HepG2 (cell line): Measurements from ENCODE around the gene PLB1. TPM values are rescaled to one million over a fixed set of nuclear protein-coding genes. Genes with fewer than 3 reads are reported as not detected.

Source experiments
- ATAC-seq: fragments of 200-7000 bp; cut with Tn5 transposase; 3 replicates; pipeline ENCODE4 v1.9.1; 2020; ENCODE audit warnings: mild to moderate bottlenecking, moderate library complexity
- BruUV-seq: library from RNA; stranded (reverse); fragments of 400-500 nt; replicated peaks from 2 replicates; lab custom pipeline; 2021; lab: Mats Ljungman, UMichigan
- CTCF ChIA-PET: fragments of 300-600 bp; formaldehyde crosslinking; extraction: SDS; loops from one replicate; lab custom pipeline; 2021; ENCODE audit warnings: low total read pairs, inconsistent platforms, low intra/inter-chr PET ratio; lab: Yijun Ruan, JAX
- POLR2A ChIA-PET: fragments of 350-600 bp; sonication (Branson Sonifier 250); formaldehyde crosslinking; loops from one replicate; lab custom pipeline; 2020; ENCODE audit warnings: antibody characterized with exemption, inconsistent platforms; lab: Yijun Ruan, JAX
- DNase-seq: peaks from one replicate; pipeline ENCODE4 v3.0.0-alpha.2; 2015; ENCODE audit warnings: low spot score
- FAIRE-seq: peaks from 3 replicates; lab custom pipeline; 2011; peaks lifted over from hg19 to GRCh38; lab: Jason Lieb, UNC
- H2AFZ ChIP-seq: one replicate; pipeline ENCODE4 v1.6.1; 2011; ENCODE audit warnings: low read length, inconsistent platforms
- H3K27ac ChIP-seq: fragments of 300-600 bp; 3 replicates; pipeline ENCODE4 v1.8.0; 2011; ENCODE audit warnings: mixed run types, mild to moderate bottlenecking, mixed read lengths, low read length, inconsistent platforms; ENCODE audit not compliant: insufficient read depth; ENCODE audit errors: extremely low read length
- H3K27me3 ChIP-seq, 2 experiments: fragments of 200-600 bp in 1 of 2; 2 replicates in 1 of 2; 3 replicates in 1 of 2; pipeline versions ENCODE4 v1.6.0 to v1.8.0; 2011; ENCODE audit warnings: low read length in 2 of 2, mild to moderate bottlenecking in 2 of 2, moderate library complexity in 2 of 2, inconsistent platforms in 1 of 2; ENCODE audit not compliant: insufficient read depth in 2 of 2, control insufficient read depth in 1 of 2
- H3K36me3 ChIP-seq, 2 experiments: fragments of 200-600 bp in 1 of 2; replicated peaks in 1 of 2; 2 replicates in 1 of 2; 3 replicates in 1 of 2; pipeline versions ENCODE4 v1.5.1 to v1.8.0; 2011; ENCODE audit warnings: low read length in 2 of 2, inconsistent platforms in 1 of 2; ENCODE audit not compliant: insufficient read depth in 2 of 2, control insufficient read depth in 1 of 2
- H3K4me1 ChIP-seq: 2 replicates; pipeline ENCODE4 v1.5.1; 2012; ENCODE audit warnings: low read length, inconsistent platforms; ENCODE audit not compliant: insufficient read depth
- H3K4me2 ChIP-seq: 2 replicates; pipeline ENCODE4 v1.6.0; 2011; ENCODE audit warnings: low read depth, low read length, inconsistent platforms
- H3K4me3 ChIP-seq, 3 experiments: fragments of 200-600 bp in 1 of 3; sonication (generic), shearing (Covaris generic) in 1 of 3; replicated peaks in 1 of 3; 2 replicates each; pipeline ENCODE4 v1.5.1; 2011 to 2016; ENCODE audit warnings: low read length in 3 of 3, inconsistent platforms in 2 of 3, low read depth in 2 of 3, mild to moderate bottlenecking in 2 of 3, control low read depth in 1 of 3, mixed read lengths in 1 of 3; ENCODE audit not compliant: insufficient read depth in 1 of 3
- H3K79me2 ChIP-seq: one replicate; pipeline ENCODE4 v1.6.1; 2011; ENCODE audit warnings: low read length, inconsistent platforms; ENCODE audit not compliant: insufficient read depth
- H3K9ac ChIP-seq: 2 replicates; pipeline ENCODE4 v1.6.0; 2011; ENCODE audit warnings: mild to moderate bottlenecking, low read depth, low read length, inconsistent platforms; ENCODE audit not compliant: insufficient read depth
- H3K9me3 ChIP-seq: 2 replicates; pipeline ENCODE4 v1.5.1; 2012; ENCODE audit warnings: mild to moderate bottlenecking, low read length
- H4K20me1 ChIP-seq: 2 replicates; pipeline ENCODE4 v1.6.0; 2011; ENCODE audit warnings: inconsistent platforms, mild to moderate bottlenecking, low read length, moderate library complexity; ENCODE audit not compliant: insufficient read depth
- ARNT ChIP-seq: fragments of 450-650 bp; IDR thresholded peaks from 2 replicates; pipeline ENCODE4 v1.6.1; 2017
- FOXP1 ChIP-seq, 2 experiments: fragments of 450-650 bp in 1 of 2; IDR thresholded peaks; 2 replicates each; pipeline ENCODE4 v1.6.1; 2017 to 2018; ENCODE audit warnings: antibody characterized with exemption in 1 of 2
- KAT7 ChIP-seq: IDR thresholded peaks from 2 replicates; pipeline ENCODE4 v1.6.1; 2018; ENCODE audit warnings: borderline replicate concordance, missing compliant biosample characterization
- POGZ ChIP-seq: sonication (generic); formaldehyde crosslinking; IDR thresholded peaks from 2 replicates; pipeline ENCODE4 v1.4.0; 2020; ENCODE audit warnings: mild to moderate bottlenecking, missing genetic modification reagents
- YEATS2 ChIP-seq: sonication (generic); formaldehyde crosslinking; IDR thresholded peaks from 2 replicates; pipeline ENCODE4 v1.4.0; 2020; ENCODE audit warnings: missing genetic modification reagents, borderline replicate concordance
- ZNF33B ChIP-seq: sonication (generic); formaldehyde crosslinking; IDR thresholded peaks from 2 replicates; pipeline ENCODE4 v1.5.1; 2020; ENCODE audit warnings: mild to moderate bottlenecking, missing genetic modification reagents
- ZNF547 ChIP-seq: sonication (generic); formaldehyde crosslinking; IDR thresholded peaks from 2 replicates; pipeline ENCODE4 v1.5.1; 2020; ENCODE audit warnings: mild to moderate bottlenecking, missing genetic modification reagents
- ZNF552 ChIP-seq: sonication (generic); formaldehyde crosslinking; IDR thresholded peaks from 2 replicates; pipeline ENCODE4 v1.9.0; 2022; ENCODE audit warnings: missing genetic modification reagents, mild to moderate bottlenecking, borderline replicate concordance
- ZNF75D ChIP-seq: sonication (generic); formaldehyde crosslinking; IDR thresholded peaks from 2 replicates; pipeline ENCODE4 v1.8.1; 2023; ENCODE audit warnings: missing genetic modification reagents, mild to moderate bottlenecking, borderline replicate concordance
- ZNF788 ChIP-seq: sonication (generic); formaldehyde crosslinking; IDR thresholded peaks from 2 replicates; pipeline ENCODE4 v1.5.0; 2020; ENCODE audit warnings: mild to moderate bottlenecking, missing genetic modification reagents, borderline replicate concordance
- WGBS: methylation state at CpG from one replicate; pipeline ENCODE4 v1.1.6; 2017; ENCODE audit warnings: low lambda C conversion rate; 5-methylcytosine and 5-hydroxymethylcytosine counted together
- in situ Hi-C: cut with HindIII; loops from 2 replicates; pipeline ENCODE4 v1.10.0; 2017; ENCODE audit warnings: low pct_unique_long_range_greater_than_20kb; ENCODE audit not compliant: extremely low pct_ligation_motif_present
- intact Hi-C: fragments of 100-400 bp; cut with micrococcal nuclease; formaldehyde crosslinking; loops from one replicate; pipeline ENCODE4 v1.10.0; 2022; ENCODE audit not compliant: unreplicated experiment
- polyA plus RNA-seq, 8 experiments: library from polyadenylated mRNA; depleted of rRNA in 3 of 8; stranded (reverse) in 7 of 8; unstranded in 1 of 8; fragments of >200 nt; fragmentation: Illumina TruSeq in 4 of 8; extraction: Trizol in 4 of 8; gene quantifications; 2 replicates each; pipeline versions ENCODE4 v1.2.1 to v1.2.3, GENCODE V29; 2011 to 2016; ENCODE audit warnings: low read depth in 4 of 8, missing spikeins in 1 of 8, mixed read lengths in 1 of 8; ENCODE audit not compliant: insufficient read depth in 1 of 8
- total RNA-seq, 5 experiments: library from RNA; depleted of rRNA; stranded (reverse); fragments of >200 nt; fragmentation: Illumina TruSeq; extraction: Trizol; gene quantifications; 2 replicates each; pipeline ENCODE4 v1.2.3, GENCODE V29; 2016; ENCODE audit warnings: low read depth in 1 of 5
- TF ChIP-seq, protein P1 (sequence below): sonication (generic); formaldehyde crosslinking; IDR thresholded peaks from 2 replicates; pipeline ENCODE4 v1.4.0; 2020; ENCODE audit warnings: missing genetic modification reagents
- TF ChIP-seq, protein P2 (sequence below): sonication (generic); formaldehyde crosslinking; IDR thresholded peaks from 2 replicates; pipeline ENCODE4 v1.4.0; 2020; ENCODE audit warnings: missing genetic modification reagents, borderline replicate concordance
- TF ChIP-seq, protein P3 (sequence below): IDR thresholded peaks from 2 replicates; pipeline ENCODE4 v1.6.1; 2012; ENCODE audit warnings: low read length, improper control_type of control experiment

PLB1 gene
- total and polyA plus RNA-seq, 2 of the 13 experiments (the other 11 are each of a cell fraction or from before 2014, with no cell fraction given): 0.20 to 1.8 TPM

DNA sequence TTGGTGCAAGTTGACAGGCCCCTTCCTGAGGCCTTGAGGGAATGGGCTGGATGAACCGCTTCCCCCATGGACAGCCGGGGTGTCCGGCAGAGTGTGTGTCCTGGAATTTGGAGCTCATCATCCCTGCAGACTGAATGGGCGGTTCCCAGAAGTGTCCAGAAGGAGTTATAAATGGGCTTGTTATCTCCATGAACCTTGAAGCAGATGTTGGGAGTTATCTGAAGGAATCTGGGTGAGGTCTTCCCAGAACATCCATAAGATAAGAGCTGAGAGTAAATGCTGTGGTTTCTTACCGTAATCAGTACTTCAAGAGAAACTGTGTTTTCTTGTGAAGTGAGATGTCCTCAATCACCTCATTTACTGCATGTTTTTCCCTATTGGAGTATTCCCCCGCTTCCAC is 21.1 kb downstream of the PLB1 start:
- H3K9ac ChIP-seq: no peak overlapping the region
- no peaks in the 10 kb centered on the region for H3K36me3 ChIP-seq
- H3K9me3 ChIP-seq: no peaks in the 10 kb centered on the region
- no peak for FAIRE-seq
- no peak for ATAC-seq
- H3K27me3 ChIP-seq: peaks cover 0 to 24% of the 10 kb centered on the region in 2 experiments; a peak in 2 of 5 replicates
- H3K4me1 ChIP-seq: no peaks in the 10 kb centered on the region
- no peak overlapping the region for H3K4me3 ChIP-seq
- no peaks in the 10 kb centered on the region for H3K79me2 ChIP-seq
- no TSS peak for BruUV-seq
- CTCF ChIA-PET: no interaction called here
- no peak overlapping the region for H3K27ac ChIP-seq
- POLR2A ChIA-PET: no interaction called here
- H4K20me1 ChIP-seq: no peaks in the 10 kb centered on the region
- in situ Hi-C loops (no loop called here), intact Hi-C loops (no loop called here)
- no peak for DNase-seq
- no peak overlapping the region for H2AFZ ChIP-seq
- no peak overlapping the region for H3K4me2 ChIP-seq
- TF ChIP-seq KAT7 (no peak), YEATS2 (no peak), ZNF33B (CRISPR knock-in tag) (no peak), ZNF547 (CRISPR knock-in tag) (no peak), POGZ (CRISPR knock-in tag) (no peak), ZNF788 (CRISPR knock-in tag) (no peak), ARNT (no peak), ZNF75D (CRISPR knock-in tag) (no peak), ZNF552 (CRISPR knock-in tag) (no peak), FOXP1 (IDR thresholded peaks at IDR 0.05) (no peak), FOXP1 (CRISPR knock-in tag; IDR thresholded peaks at IDR 0.05) (no peak)
- TF ChIP-seq, protein P1, sequence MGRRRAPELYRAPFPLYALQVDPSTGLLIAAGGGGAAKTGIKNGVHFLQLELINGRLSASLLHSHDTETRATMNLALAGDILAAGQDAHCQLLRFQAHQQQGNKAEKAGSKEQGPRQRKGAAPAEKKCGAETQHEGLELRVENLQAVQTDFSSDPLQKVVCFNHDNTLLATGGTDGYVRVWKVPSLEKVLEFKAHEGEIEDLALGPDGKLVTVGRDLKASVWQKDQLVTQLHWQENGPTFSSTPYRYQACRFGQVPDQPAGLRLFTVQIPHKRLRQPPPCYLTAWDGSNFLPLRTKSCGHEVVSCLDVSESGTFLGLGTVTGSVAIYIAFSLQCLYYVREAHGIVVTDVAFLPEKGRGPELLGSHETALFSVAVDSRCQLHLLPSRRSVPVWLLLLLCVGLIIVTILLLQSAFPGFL (CRISPR knock-in tag): no peak
- TF ChIP-seq, protein P2, sequence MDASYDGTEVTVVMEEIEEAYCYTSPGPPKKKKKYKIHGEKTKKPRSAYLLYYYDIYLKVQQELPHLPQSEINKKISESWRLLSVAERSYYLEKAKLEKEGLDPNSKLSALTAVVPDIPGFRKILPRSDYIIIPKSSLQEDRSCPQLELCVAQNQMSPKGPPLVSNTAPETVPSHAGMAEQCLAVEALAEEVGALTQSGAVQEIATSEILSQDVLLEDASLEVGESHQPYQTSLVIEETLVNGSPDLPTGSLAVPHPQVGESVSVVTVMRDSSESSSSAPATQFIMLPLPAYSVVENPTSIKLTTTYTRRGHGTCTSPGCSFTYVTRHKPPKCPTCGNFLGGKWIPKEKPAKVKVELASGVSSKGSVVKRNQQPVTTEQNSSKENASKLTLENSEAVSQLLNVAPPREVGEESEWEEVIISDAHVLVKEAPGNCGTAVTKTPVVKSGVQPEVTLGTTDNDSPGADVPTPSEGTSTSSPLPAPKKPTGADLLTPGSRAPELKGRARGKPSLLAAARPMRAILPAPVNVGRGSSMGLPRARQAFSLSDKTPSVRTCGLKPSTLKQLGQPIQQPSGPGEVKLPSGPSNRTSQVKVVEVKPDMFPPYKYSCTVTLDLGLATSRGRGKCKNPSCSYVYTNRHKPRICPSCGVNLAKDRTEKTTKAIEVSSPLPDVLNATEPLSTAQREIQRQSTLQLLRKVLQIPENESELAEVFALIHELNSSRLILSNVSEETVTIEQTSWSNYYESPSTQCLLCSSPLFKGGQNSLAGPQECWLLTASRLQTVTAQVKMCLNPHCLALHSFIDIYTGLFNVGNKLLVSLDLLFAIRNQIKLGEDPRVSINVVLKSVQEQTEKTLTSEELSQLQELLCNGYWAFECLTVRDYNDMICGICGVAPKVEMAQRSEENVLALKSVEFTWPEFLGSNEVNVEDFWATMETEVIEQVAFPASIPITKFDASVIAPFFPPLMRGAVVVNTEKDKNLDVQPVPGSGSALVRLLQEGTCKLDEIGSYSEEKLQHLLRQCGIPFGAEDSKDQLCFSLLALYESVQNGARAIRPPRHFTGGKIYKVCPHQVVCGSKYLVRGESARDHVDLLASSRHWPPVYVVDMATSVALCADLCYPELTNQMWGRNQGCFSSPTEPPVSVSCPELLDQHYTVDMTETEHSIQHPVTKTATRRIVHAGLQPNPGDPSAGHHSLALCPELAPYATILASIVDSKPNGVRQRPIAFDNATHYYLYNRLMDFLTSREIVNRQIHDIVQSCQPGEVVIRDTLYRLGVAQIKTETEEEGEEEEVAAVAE (CRISPR knock-in tag): no peak
- TF ChIP-seq, protein P3, sequence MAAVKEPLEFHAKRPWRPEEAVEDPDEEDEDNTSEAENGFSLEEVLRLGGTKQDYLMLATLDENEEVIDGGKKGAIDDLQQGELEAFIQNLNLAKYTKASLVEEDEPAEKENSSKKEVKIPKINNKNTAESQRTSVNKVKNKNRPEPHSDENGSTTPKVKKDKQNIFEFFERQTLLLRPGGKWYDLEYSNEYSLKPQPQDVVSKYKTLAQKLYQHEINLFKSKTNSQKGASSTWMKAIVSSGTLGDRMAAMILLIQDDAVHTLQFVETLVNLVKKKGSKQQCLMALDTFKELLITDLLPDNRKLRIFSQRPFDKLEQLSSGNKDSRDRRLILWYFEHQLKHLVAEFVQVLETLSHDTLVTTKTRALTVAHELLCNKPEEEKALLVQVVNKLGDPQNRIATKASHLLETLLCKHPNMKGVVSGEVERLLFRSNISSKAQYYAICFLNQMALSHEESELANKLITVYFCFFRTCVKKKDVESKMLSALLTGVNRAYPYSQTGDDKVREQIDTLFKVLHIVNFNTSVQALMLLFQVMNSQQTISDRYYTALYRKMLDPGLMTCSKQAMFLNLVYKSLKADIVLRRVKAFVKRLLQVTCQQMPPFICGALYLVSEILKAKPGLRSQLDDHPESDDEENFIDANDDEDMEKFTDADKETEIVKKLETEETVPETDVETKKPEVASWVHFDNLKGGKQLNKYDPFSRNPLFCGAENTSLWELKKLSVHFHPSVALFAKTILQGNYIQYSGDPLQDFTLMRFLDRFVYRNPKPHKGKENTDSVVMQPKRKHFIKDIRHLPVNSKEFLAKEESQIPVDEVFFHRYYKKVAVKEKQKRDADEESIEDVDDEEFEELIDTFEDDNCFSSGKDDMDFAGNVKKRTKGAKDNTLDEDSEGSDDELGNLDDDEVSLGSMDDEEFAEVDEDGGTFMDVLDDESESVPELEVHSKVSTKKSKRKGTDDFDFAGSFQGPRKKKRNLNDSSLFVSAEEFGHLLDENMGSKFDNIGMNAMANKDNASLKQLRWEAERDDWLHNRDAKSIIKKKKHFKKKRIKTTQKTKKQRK: no peak
- 23% methylated on average over 6 of the region's 6 CpGs for WGBS
